GM13977 (cell line): ENCODE measurements around the gene HOTAIR.

Experiments
- DNase-seq: peaks from one replicate; pipeline ENCODE4 v3.0.0; 2012; ENCODE audit warnings: low spot score
- CTCF ChIP-seq: IDR thresholded peaks from 2 replicates; pipeline ENCODE4 v1.5.1; 2012; ENCODE audit warnings: mild to moderate bottlenecking, control low read depth; ENCODE audit not compliant: insufficient read depth; ENCODE audit errors: extremely low read depth, missing control alignments
- in situ Hi-C: fragments of 300-500 bp; cut with MboI; formaldehyde crosslinking; loops from one replicate; pipeline ENCODE4 v1.12.0; 2022; ENCODE audit warnings: low sequenced_read_pairs, low pct_unique_long_range_greater_than_20kb, mixed read lengths, inconsistent platforms; ENCODE audit not compliant: unreplicated experiment

Gene HOTAIR

GRCh38 chr12:53937596-53938325 is 37.0 kb downstream of the HOTAIR start:
- no peak for DNase-seq
- in situ Hi-C loops, result loop anchor here (25.0 kb wide), 1 partner anchor 100 kb away; the partner anchor contains the start of genes HOXC5 and HOXC6
- TF ChIP-seq CTCF, result no peak

GRCh38 chr12:53937099-53937498 is 37.7 kb downstream of the HOTAIR start:
- TF ChIP-seq CTCF, result no peak
- DNase-seq, result no peak
- in situ Hi-C loops, result loop anchor here (25.0 kb wide), 1 partner anchor 100 kb away; the partner anchor contains the start of genes HOXC5 and HOXC6

GRCh38 chr12:53935383-53936341 is 39.1 kb downstream of the HOTAIR start:
- no peak for DNase-seq
- TF ChIP-seq CTCF, result no peak
- in situ Hi-C loops, result loop anchor here (25.0 kb wide), 1 partner anchor 102 kb away; the partner anchor contains the start of genes HOXC5 and HOXC6

- in situ Hi-C loops, result loop anchor here (25.0 kb wide), 1 partner anchor 104 kb away; the partner anchor contains the start of genes HOXC5 and HOXC6
- no peak for TF ChIP-seq CTCF
- no peak for DNase-seq
These were observed 41.8 kb downstream of the HOTAIR start for GRCh38 chr12:53932915-53933314.

- DNase-seq, result no peak
- TF ChIP-seq CTCF, result no peak
- in situ Hi-C loops, result loop anchor here (25.0 kb wide), 1 partner anchor 105 kb away; the partner anchor contains the start of genes HOXC5 and HOXC6
These were observed 42.7 kb downstream of the HOTAIR start for GRCh38 chr12:53931844-53932581.
